IgD-negative memory B cell (primary cell): ENCODE data around the gene ST6GALNAC1. TPM values are rescaled to one million over a fixed set of nuclear protein-coding genes. Genes with fewer than 3 reads are reported as not detected.

Source experiments
- H3K27ac Mint-ChIP-seq, 3 donors: one replicate each; pipeline ENCODE4 v1.8.0; 2020 to 2022; ENCODE audit warnings: mild to moderate bottlenecking in 3 of 3, mixed read lengths in 3 of 3, moderate library complexity in 1 of 3
- H3K27me3 Mint-ChIP-seq: one replicate; pipeline ENCODE4 v1.8.0; 2021; ENCODE audit warnings: mixed read lengths
- H3K36me3 Mint-ChIP-seq: one replicate; pipeline ENCODE4 v1.8.0; 2020; ENCODE audit warnings: mild to moderate bottlenecking, mixed read lengths
- H3K4me1 Mint-ChIP-seq, 3 donors: one replicate each; pipeline ENCODE4 v1.8.0; 2020 to 2022; ENCODE audit warnings: mixed read lengths in 3 of 3, mild to moderate bottlenecking in 1 of 3
- H3K4me3 Mint-ChIP-seq, 4 donors: one replicate each; pipeline ENCODE4 v1.8.0; 2020 to 2022; ENCODE audit warnings: mild to moderate bottlenecking in 4 of 4, mixed read lengths in 4 of 4, moderate library complexity in 3 of 4
- H3K9me3 Mint-ChIP-seq, 3 donors: one replicate each; pipeline ENCODE4 v1.8.0; 2020 to 2021; ENCODE audit warnings: mixed read lengths in 3 of 3, mild to moderate bottlenecking in 1 of 3
- polyA plus RNA-seq: library from polyadenylated mRNA; unstranded; fragments of 300-500 nt; fragmentation: Illumina TruSeq; gene quantifications from one replicate; pipeline ENCODE4 v1.2.3, GENCODE V29; 2021

Gene ST6GALNAC1
- polyA plus RNA-seq, 1 donor from 2014 or later = 0.44 TPM

- H3K9me3 Mint-ChIP-seq = no peaks in the 10 kb centered on the region
- H3K27ac Mint-ChIP-seq = no peak overlapping the region
- no peaks in the 10 kb centered on the region for H3K36me3 Mint-ChIP-seq
- H3K4me3 Mint-ChIP-seq = no peak overlapping the region
- peaks cover 3% of the 10 kb centered on the region for H3K27me3 Mint-ChIP-seq
- H3K4me1 Mint-ChIP-seq = no peaks in the 10 kb centered on the region
Observed at GRCh38 chr17:76682296-76682695, 38.7 kb upstream of the ST6GALNAC1 start.

DNA sequence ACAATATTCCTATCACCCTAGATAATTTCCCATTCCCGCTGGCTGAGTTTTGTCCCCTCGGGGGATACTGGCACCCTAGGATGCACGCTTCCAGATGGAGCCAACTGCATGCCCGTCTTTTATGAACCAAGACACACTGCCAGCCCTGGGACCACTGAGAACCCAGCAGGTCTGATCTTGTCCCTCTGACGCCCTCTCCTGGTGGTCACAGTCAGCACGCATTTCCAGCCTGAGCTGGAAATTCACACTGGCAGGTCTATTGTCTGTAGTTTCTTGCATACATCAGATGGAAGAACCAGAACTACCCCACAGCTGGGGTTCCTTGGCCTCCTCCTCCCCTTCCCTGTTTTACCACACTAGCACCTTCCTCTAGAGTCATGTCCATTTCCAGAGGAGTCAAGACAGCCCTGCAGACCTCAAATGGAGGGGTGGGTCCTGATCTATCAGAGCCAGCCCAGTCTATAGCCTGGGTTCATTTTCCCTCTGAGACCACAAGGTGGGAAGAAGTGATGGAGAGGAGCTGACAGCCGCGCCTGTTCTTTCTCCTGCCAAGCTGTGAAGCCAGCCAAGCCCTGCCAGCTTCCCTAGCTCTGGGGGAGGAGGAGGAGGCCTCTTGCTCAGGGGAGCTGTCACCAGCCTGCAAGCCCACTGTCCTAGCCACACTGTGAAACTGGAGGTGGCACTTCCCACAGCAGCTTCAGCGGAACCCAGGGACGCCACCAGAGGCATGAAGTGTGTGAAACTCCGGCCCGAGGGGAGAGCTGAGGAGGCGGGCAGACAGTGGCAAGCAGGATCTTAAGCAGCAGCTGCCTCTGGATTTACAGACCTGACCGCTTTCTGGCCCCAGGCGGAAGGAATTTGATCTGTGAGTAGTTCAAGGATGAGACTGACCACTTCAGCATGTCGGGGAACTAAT, 37.9 kb upstream of the ST6GALNAC1 start:
- H3K27me3 Mint-ChIP-seq = peaks cover 3% of the 10 kb centered on the region
- peak overlapping the region in 1 of 3 donors; percentile 55 for H3K27ac Mint-ChIP-seq
- no peaks in the 10 kb centered on the region for H3K4me1 Mint-ChIP-seq
- no peaks in the 10 kb centered on the region for H3K36me3 Mint-ChIP-seq
- no peaks in the 10 kb centered on the region for H3K9me3 Mint-ChIP-seq
- no peak overlapping the region for H3K4me3 Mint-ChIP-seq

DNA sequence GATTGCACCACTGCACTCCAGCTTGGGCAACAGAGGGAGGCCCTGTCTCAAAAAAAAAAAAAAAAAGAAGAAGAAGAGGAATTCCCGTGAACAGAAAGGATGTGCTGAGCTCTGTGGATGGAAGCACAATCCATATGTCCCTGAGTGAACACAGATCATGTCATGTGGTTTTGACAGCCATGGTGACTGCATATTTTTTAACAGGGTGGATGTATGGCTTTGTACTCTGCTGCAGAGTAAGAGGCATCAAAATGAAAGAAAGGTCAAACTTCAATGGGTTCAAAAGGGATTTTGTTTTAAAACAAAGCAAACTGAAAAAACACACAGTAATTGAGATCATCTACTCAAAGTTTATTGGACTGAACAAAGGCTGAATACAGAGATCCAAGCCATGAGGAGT, 35.7 kb upstream of the ST6GALNAC1 start:
- Mint-ChIP-seq H3K4me3 (no peak overlapping the region), H3K27ac (no peak overlapping the region), H3K9me3 (no peaks in the 10 kb centered on the region), H3K36me3 (no peaks in the 10 kb centered on the region), H3K4me1 (no peaks in the 10 kb centered on the region), H3K27me3 (peaks cover 1% of the 10 kb centered on the region)

GRCh38 chr17:76678330-76678729, 34.8 kb upstream of the ST6GALNAC1 start:
- Mint-ChIP-seq H3K27ac (no peak overlapping the region), H3K36me3 (no peaks in the 10 kb centered on the region), H3K9me3 (no peaks in the 10 kb centered on the region), H3K27me3 (no peaks in the 10 kb centered on the region), H3K4me3 (no peak overlapping the region), H3K4me1 (no peaks in the 10 kb centered on the region)

- Mint-ChIP-seq H3K27me3 (no peaks in the 10 kb centered on the region), H3K27ac (no peak overlapping the region), H3K9me3 (peaks cover 0 to 2% (median 0%) of the 10 kb centered on the region in 3 donors), H3K4me3 (no peak overlapping the region), H3K4me1 (peaks cover 0 to 2% (median 2%) of the 10 kb centered on the region in 3 donors), H3K36me3 (no peaks in the 10 kb centered on the region)
Observed at GRCh38 chr17:76677406-76677805, 33.8 kb upstream of the ST6GALNAC1 start.

GRCh38 chr17:76676629-76677028, 33.1 kb upstream of the ST6GALNAC1 start:
- peaks cover 0 to 2% (median 0%) of the 10 kb centered on the region in 3 donors for H3K9me3 Mint-ChIP-seq
- peaks cover 4 to 10% (median 7%) of the 10 kb centered on the region in 3 donors for H3K4me1 Mint-ChIP-seq
- H3K4me3 Mint-ChIP-seq = no peak overlapping the region
- no peak overlapping the region for H3K27ac Mint-ChIP-seq
- H3K36me3 Mint-ChIP-seq = no peaks in the 10 kb centered on the region
- no peaks in the 10 kb centered on the region for H3K27me3 Mint-ChIP-seq

GRCh38 chr17:76675648-76676047, 32.1 kb upstream of the ST6GALNAC1 start:
- Mint-ChIP-seq H3K4me3 (no peak overlapping the region), H3K27ac (peak overlapping the region in 1 of 3 donors; percentile 84), H3K36me3 (no peaks in the 10 kb centered on the region), H3K4me1 (peaks cover 7 to 19% (median 12%) of the 10 kb centered on the region in 3 donors), H3K27me3 (no peaks in the 10 kb centered on the region), H3K9me3 (peaks cover 0 to 2% (median 0%) of the 10 kb centered on the region in 3 donors)

DNA sequence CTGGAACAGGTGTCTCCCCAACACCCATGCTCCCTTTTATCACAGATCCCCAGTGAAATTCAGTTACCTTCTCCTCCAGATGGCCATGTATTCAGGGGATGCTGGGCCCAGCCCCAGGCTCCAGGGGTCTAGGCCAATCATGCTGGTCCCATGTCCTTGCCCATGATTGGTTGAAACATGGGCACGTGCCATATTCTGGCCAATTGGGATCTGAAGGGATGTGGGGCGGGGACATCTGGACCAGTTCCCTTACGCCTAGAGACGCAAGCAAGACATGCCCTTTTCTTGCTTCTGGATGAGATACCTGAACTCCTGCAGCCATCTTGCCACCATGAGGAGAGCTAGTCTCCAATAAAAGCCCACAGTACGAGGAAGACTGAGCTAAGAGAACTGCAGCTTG, 31.0 kb upstream of the ST6GALNAC1 start:
- Mint-ChIP-seq H3K27ac (no peak overlapping the region), H3K4me3 (no peak overlapping the region)

DNA sequence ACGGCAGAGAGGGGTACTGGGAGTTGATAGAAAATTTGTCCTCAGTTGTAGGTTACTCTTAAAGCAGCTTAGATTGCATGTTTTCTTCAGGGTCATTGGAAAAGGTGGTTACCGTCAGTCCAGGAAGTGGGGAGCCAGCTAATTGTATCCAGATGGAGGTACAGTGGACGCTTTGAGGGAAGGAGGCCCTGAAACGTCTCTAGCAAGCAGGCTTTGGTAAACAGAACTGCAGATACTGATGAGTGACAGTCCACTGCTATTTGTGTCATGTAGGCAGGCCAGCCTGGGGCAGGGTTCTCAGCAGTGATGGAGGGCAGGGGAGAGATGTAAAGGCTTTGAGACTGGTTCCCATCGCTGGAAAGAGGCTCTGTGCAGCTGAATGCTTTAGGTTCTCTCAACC, 30.2 kb upstream of the ST6GALNAC1 start:
- Mint-ChIP-seq H3K9me3 (peaks cover 0 to 7% (median 5%) of the 10 kb centered on the region in 3 donors), H3K36me3 (no peaks in the 10 kb centered on the region), H3K4me1 (peaks cover 7 to 20% (median 17%) of the 10 kb centered on the region in 3 donors), H3K27ac (no peak overlapping the region), H3K27me3 (no peaks in the 10 kb centered on the region), H3K4me3 (peak overlapping the region in 1 of 4 donors; percentile 15)

More for the DNA sequence above, 31.0 kb upstream of the ST6GALNAC1 start:
- no peaks in the 10 kb centered on the region for H3K36me3 Mint-ChIP-seq
- peaks cover 7 to 20% (median 17%) of the 10 kb centered on the region in 3 donors for H3K4me1 Mint-ChIP-seq
- peaks cover 0 to 7% (median 2%) of the 10 kb centered on the region in 3 donors for H3K9me3 Mint-ChIP-seq
- H3K27me3 Mint-ChIP-seq = no peaks in the 10 kb centered on the region

GRCh38 chr17:76672892-76673291, 29.3 kb upstream of the ST6GALNAC1 start:
- peaks cover 3% of the 10 kb centered on the region for H3K27me3 Mint-ChIP-seq

DNA sequence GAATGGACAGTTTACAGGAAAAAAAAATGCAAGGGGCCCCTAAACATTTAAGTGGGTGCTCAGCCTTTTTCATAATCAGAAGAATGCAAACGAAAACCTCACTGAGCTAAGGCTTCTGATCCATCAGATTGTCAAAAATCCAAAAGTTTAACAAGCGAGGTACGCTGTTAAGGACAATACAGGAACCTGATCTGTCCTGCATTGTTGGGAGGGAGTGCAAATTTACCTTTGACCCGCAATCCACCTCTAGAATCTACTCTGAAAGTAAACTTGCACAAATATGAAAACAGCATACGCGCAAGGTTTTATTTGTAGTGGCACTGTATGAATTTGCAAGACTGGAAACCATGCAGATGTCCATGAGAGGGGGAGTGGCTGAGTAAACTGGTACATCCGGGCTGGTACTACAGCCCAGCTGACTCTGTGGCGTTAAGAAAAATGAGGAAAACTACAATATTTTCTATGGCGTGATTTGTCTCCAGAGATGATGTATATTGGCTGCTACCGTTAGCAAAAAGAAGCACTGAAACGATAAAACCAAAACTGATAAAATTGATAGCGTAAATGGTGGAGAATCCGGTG, 28.8 kb upstream of the ST6GALNAC1 start:
- H3K9me3 Mint-ChIP-seq = peaks cover 0 to 7% (median 5%) of the 10 kb centered on the region in 3 donors
- H3K4me3 Mint-ChIP-seq = peak overlapping the region; percentile 88 to 96 (median 93)
- no peaks in the 10 kb centered on the region for H3K36me3 Mint-ChIP-seq
- peaks cover 8% of the 10 kb centered on the region for H3K27me3 Mint-ChIP-seq
- H3K4me1 Mint-ChIP-seq = peaks cover 7 to 20% (median 17%) of the 10 kb centered on the region in 3 donors
- H3K27ac Mint-ChIP-seq = peak overlapping the region; percentile 68 to 96 (median 93)

More at GRCh38 chr17:76672892-76673291, 29.3 kb upstream of the ST6GALNAC1 start:
- H3K27ac Mint-ChIP-seq = no peak overlapping the region
- peaks cover 0 to 7% (median 5%) of the 10 kb centered on the region in 3 donors for H3K9me3 Mint-ChIP-seq
- peaks cover 7 to 20% (median 17%) of the 10 kb centered on the region in 3 donors for H3K4me1 Mint-ChIP-seq
- H3K36me3 Mint-ChIP-seq = no peaks in the 10 kb centered on the region
- peak overlapping the region in 3 of 4 donors; percentile 88 to 96 (median 91) for H3K4me3 Mint-ChIP-seq

DNA sequence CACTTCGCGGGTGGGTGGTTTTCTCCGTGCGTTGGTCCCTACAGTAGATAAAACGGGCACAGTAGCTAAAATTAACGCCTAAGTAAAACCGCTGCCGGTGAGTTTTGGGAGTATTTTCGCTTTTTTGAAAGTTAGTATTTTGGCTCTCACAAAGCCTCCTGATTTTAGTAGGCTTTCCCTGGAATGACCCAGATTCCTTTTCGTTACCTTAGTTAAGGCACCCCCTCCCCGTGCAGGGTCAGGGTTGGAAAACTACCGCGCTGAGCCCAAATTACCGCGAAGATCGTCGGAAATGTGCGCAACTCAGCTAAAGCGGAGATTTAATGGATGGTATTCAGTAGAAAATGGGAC, 28.3 kb upstream of the ST6GALNAC1 start:
- Mint-ChIP-seq H3K27ac (peak overlapping the region; percentile 68 to 96 (median 93)), H3K27me3 (peaks cover 8% of the 10 kb centered on the region), H3K4me1 (peaks cover 7 to 20% (median 17%) of the 10 kb centered on the region in 3 donors), H3K36me3 (no peaks in the 10 kb centered on the region), H3K9me3 (peaks cover 0 to 7% (median 5%) of the 10 kb centered on the region in 3 donors), H3K4me3 (peak overlapping the region; percentile 88 to 96 (median 93))

GRCh38 chr17:76671123-76671911, 27.8 kb upstream of the ST6GALNAC1 start:
- H3K4me3 Mint-ChIP-seq = peak overlapping the region; percentile 88 to 96 (median 93)
- peak overlapping the region; percentile 68 to 96 (median 93) for H3K27ac Mint-ChIP-seq
- peaks cover 7 to 20% (median 17%) of the 10 kb centered on the region in 3 donors for H3K4me1 Mint-ChIP-seq
- peaks cover 0 to 7% (median 5%) of the 10 kb centered on the region in 3 donors for H3K9me3 Mint-ChIP-seq
- H3K27me3 Mint-ChIP-seq = peaks cover 8% of the 10 kb centered on the region
- H3K36me3 Mint-ChIP-seq = no peaks in the 10 kb centered on the region

DNA sequence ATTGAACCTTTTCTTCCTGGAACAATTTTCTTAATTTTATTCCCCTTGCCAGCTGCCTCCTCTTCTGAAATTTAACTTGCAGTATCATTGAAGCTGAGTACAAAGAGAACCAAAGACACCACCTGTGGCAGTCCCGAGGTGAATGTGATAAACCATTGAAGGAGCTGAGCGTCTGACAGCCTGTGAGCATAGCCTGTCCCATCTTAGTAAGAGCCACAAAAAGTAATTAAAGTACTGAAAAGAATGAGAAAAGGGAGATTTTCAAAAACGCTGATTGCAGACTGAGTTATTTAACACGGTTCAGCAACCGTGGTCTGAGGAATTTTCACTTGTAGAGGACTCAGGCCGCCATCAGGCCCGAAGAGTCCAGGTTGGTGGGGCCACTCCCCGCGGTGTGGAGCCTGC, 27.2 kb upstream of the ST6GALNAC1 start:
- H3K9me3 Mint-ChIP-seq = peaks cover 0 to 7% (median 5%) of the 10 kb centered on the region in 3 donors
- H3K4me1 Mint-ChIP-seq = peaks cover 7 to 20% (median 17%) of the 10 kb centered on the region in 3 donors
- H3K36me3 Mint-ChIP-seq = no peaks in the 10 kb centered on the region
- H3K27ac Mint-ChIP-seq = peak overlapping the region; percentile 57 to 96 (median 93)
- peaks cover 8% of the 10 kb centered on the region for H3K27me3 Mint-ChIP-seq
- H3K4me3 Mint-ChIP-seq = peak overlapping the region in 2 of 4 donors; percentile 74 to 96
